HG03175 (cell line): ENCODE measurements around the gene IRX4.

Source experiments
- ATAC-seq: cut with Tn5 transposase; IDR thresholded peaks from one replicate; pipeline ENCODE4 v1.9.1; 2021; ENCODE audit warnings: mild to moderate bottlenecking, moderate library complexity; ENCODE audit not compliant: unreplicated experiment

Gene IRX4

GRCh38 chr5:1882337-1883119 lies at the start of gene IRX4:
IRX4 (minus strand) TSS chr5:1882925; CDS start chr5:1882647, 278 bp downstream.
- ATAC-seq: no peak

- no peak for ATAC-seq
These were observed 49.0 kb upstream of the IRX4 start for GRCh38 chr5:1931604-1932231.

DNA sequence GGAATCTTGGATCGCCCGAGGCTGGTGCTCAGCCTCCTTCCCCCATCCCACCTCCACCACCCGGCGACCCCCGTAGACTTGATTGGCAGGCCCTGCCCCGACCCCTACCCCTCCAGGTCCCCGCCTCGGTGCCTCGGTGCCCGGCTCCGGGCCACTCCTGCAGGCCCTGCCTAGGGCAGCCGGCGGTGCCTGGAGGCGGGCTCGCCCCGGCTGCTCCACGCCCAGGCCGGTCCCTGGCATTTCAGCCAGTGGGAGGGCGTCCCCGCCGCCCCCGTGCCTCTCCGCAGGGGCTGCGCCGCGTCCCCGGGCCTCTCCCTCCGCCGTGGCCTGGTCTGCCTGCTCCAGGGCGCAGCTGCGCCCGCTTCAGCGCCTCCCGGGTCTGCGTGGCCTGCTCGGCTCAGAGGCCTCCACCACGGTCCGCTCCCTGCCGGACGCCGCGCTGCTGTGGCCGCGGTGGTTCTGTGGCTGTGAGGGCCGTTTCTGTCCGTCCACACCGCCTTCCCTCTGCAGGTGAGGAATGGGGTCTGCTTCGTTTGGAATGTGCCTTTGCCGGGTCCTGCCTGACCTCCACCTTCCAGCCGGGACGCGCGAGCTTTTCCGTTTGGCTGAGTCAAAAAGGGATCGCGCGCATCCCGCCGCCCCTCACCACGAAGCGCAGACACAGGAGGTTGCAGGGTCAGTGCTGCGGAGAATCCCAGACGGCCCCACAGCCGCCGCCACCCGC lies 48.3 kb upstream of the IRX4 start:
- no peak for ATAC-seq

DNA sequence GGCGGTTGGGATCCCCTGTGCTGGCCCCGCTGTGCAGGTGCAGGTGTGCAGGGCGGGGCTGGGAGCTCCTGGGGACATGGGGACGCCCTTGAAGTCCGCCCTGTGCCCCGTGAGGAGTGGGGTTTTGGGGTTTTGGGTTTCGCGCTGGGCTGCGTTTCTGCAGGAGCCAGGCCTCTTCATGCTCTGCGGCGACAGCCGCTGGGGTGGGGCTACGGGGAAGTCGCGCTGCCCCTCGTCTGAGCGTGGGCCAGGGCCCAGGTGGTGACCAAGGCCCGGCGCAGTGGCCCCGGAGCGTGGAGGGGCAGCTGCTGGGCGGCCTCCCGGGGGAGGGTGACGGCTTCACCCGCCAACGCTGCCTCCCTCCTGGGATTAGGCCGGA lies 47.8 kb upstream of the IRX4 start:
- no peak for ATAC-seq

GRCh38 chr5:1929108-1929991 lies 46.6 kb upstream of the IRX4 start:
- no peak for ATAC-seq

GRCh38 chr5:1926471-1927341 lies 44.0 kb upstream of the IRX4 start:
- no peak for ATAC-seq

GRCh38 chr5:1926071-1926440 lies 43.3 kb upstream of the IRX4 start:
- no peak for ATAC-seq

- ATAC-seq: no peak
These were observed 42.7 kb upstream of the IRX4 start for GRCh38 chr5:1925111-1926070.

DNA sequence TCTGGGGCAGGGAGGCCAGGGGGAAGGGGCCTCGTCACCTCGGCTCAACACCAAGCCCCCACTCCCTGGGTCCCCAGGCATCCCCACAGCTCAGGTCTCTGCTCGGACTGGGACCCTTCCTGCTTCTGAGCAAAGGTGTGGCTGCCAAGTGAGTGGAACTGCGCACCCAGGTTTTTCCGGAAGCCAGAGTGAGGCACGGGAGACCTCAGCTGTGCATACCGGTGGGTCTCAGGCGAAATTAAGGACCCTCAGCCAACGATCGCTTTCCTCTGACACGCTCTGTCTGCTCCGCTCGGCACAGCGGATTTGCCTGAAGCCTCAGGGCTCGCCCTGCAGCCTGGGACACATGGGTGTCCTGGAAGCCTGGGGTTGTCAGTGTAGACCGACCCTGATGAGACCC lies 41.0 kb upstream of the IRX4 start:
- ATAC-seq: no peak

DNA sequence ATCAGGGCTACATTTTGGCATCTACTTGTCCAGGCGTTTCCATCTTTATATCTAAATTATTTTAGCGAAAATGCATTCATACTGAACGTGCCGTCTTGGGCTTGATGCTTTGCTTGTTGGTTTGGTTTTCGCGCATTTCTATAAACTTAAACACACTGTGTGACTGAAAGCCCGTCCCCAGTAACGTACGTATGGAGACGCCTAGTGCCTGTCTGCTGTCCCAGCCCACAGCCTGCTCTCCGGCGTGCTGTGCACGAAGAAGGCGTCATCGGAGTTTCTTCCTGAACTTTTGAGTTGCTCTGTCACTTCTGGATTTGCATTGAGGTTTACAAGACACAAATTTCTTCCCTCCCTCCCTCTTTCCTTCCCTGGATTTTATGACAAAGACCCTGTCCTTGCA lies 40.6 kb upstream of the IRX4 start:
- no peak for ATAC-seq

GRCh38 chr5:1921711-1922110 lies 39.0 kb upstream of the IRX4 start:
- ATAC-seq: no peak

GRCh38 chr5:1919750-1920149 lies 37.0 kb upstream of the IRX4 start:
- ATAC-seq: no peak

- ATAC-seq: no peak
These were observed 36.5 kb upstream of the IRX4 start for GRCh38 chr5:1919209-1919566.

DNA sequence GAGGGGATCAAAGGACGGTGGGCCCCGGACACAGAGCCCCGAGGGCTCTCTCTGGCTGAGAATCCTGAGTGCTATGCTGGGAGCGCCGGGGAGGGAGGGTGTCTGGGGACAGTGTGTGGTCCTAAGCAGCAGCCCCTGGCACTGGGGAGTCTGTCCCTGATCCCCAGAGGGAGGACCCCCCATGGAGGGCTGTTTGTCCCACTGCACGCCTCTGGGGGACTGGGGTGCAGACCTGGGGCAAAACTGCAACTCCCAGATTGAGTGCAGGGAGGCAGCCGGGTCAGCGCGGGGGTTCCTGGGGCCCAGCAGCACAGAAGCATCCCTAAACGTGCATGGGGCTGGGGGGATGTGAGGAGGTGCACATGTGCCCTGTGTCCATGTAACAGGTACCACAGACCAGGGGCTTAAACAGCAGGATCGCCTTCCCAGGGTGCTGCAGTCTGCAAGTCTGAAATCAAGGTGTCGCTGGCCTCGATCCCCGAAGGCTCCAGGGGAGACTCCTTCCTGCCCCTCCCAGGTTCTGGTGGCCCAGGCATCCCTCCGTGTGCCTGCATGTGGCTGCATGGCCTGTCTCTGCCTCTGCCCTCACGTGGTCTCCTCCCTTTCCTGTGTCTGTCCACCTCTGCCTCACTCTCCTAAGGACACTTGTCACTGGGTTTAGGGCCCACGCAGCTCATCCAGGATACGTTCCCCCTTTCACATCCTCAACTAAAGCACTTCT lies 35.9 kb upstream of the IRX4 start:
- ATAC-seq: no peak

GRCh38 chr5:1917830-1918487 lies 35.2 kb upstream of the IRX4 start:
- no peak for ATAC-seq

- ATAC-seq: no peak
These were observed 33.6 kb upstream of the IRX4 start for GRCh38 chr5:1916041-1917001.

DNA sequence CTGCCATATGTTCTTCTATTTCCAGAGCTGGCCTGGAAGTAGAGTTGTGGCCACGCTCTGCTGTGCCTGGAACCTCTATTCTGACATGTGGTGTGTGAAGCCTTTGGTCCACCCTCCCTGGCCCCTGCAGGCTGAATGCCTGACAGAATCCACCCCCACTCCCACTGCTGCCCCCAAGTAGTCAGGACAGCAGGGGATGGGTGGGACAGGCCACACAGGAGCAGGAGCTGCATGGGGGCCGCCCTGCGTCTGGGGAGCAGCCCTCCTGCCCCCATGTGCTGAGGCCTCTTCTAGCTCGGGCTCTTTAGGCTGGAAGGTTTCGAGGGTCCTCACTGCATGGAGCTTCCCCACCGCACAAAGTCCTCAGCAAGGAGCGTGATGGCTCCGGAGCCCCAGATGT lies 32.6 kb upstream of the IRX4 start:
- no peak for ATAC-seq
